SU-DHL-6 (cell line): Measurements from ENCODE around the gene CHD5.

Experiments used
- H2AFZ ChIP-seq: fragments of 200-600 bp; sonication (generic); 2 replicates; pipeline ENCODE4 v1.6.1; 2014; ENCODE audit warnings: low read depth, mild to moderate bottlenecking, moderate library complexity, mixed read lengths, antibody characterized with exemption, low read length; ENCODE audit not compliant: severe bottlenecking
- H3F3A ChIP-seq: fragments of 200-600 bp; shearing (Covaris generic); 2 replicates; pipeline ENCODE4 v1.6.0; 2016; ENCODE audit warnings: antibody characterized with exemption, mild to moderate bottlenecking; ENCODE audit not compliant: insufficient read depth
- H3K27ac ChIP-seq: fragments of 200-600 bp; sonication (generic); 2 replicates; pipeline ENCODE4 v1.5.1; 2016; ENCODE audit warnings: low read depth, mild to moderate bottlenecking, low read length, moderate library complexity, mixed read lengths
- H3K27me3 ChIP-seq: fragments of 200-600 bp; sonication (generic), shearing (Covaris generic); 2 replicates; pipeline ENCODE4 v1.6.0; 2014; ENCODE audit warnings: mild to moderate bottlenecking, low read length
- H3K36me3 ChIP-seq: fragments of 200-600 bp; sonication (generic); 2 replicates; pipeline ENCODE4 v1.6.1; 2014; ENCODE audit warnings: mild to moderate bottlenecking, low read length, mixed read lengths
- H3K4me2 ChIP-seq: fragments of 300-600, 200-600 bp; shearing (Covaris generic), sonication (generic); 2 replicates; pipeline ENCODE4 v1.6.0; 2014; ENCODE audit warnings: low read length, low read depth, mild to moderate bottlenecking; ENCODE audit not compliant: poor library complexity, severe bottlenecking
- H3K4me3 ChIP-seq: fragments of 200-600 bp; sonication (generic); 2 replicates; pipeline ENCODE4 v1.5.1; 2014; ENCODE audit warnings: antibody characterized with exemption, low read length, mild to moderate bottlenecking, mixed read lengths; ENCODE audit not compliant: insufficient read depth, poor library complexity, severe bottlenecking
- H3K79me2 ChIP-seq: fragments of 200-600 bp; sonication (generic); 2 replicates; pipeline ENCODE4 v1.6.1; 2014; ENCODE audit warnings: mild to moderate bottlenecking, low read length, moderate library complexity; ENCODE audit not compliant: insufficient read depth
- H3K9ac ChIP-seq: fragments of 200-600 bp; sonication (generic); 2 replicates; pipeline ENCODE4 v1.7.0; 2014; ENCODE audit warnings: mild to moderate bottlenecking, low read length
- H3K9me2 ChIP-seq: fragments of 200-600 bp; sonication (generic); replicated peaks from 2 replicates; pipeline ENCODE4 v1.6.1; 2014; ENCODE audit warnings: low read length; ENCODE audit not compliant: insufficient read depth
- H3K9me3 ChIP-seq: fragments of 200-600 bp; sonication (generic); 2 replicates; pipeline ENCODE4 v1.6.1; 2014; ENCODE audit warnings: low read length, mixed read lengths; ENCODE audit not compliant: insufficient read depth
- H4K20me1 ChIP-seq: fragments of 200-600 bp; sonication (generic); 2 replicates; pipeline ENCODE4 v1.6.1; 2014; ENCODE audit warnings: low read depth, mild to moderate bottlenecking, antibody characterized with exemption, low read length, moderate library complexity, mixed read lengths
- EZH2phosphoT487 ChIP-seq: fragments of 200-600 bp; sonication (generic), shearing (Covaris generic); conservative IDR thresholded peaks from 2 replicates; pipeline ENCODE4 v1.6.1; 2018; ENCODE audit warnings: mild to moderate bottlenecking, antibody characterized with exemption, low read length, moderate library complexity, mixed read lengths
- TF ChIP-seq, protein P1 (sequence below): fragments of 200-600 bp; sonication (generic); IDR thresholded peaks from one replicate; pipeline ENCODE4 v1.5.1; 2017; ENCODE audit warnings: antibody characterized with exemption, mild to moderate bottlenecking, low read length, moderate library complexity; ENCODE audit not compliant: insufficient read depth, poor library complexity, severe bottlenecking

Gene CHD5

DNA sequence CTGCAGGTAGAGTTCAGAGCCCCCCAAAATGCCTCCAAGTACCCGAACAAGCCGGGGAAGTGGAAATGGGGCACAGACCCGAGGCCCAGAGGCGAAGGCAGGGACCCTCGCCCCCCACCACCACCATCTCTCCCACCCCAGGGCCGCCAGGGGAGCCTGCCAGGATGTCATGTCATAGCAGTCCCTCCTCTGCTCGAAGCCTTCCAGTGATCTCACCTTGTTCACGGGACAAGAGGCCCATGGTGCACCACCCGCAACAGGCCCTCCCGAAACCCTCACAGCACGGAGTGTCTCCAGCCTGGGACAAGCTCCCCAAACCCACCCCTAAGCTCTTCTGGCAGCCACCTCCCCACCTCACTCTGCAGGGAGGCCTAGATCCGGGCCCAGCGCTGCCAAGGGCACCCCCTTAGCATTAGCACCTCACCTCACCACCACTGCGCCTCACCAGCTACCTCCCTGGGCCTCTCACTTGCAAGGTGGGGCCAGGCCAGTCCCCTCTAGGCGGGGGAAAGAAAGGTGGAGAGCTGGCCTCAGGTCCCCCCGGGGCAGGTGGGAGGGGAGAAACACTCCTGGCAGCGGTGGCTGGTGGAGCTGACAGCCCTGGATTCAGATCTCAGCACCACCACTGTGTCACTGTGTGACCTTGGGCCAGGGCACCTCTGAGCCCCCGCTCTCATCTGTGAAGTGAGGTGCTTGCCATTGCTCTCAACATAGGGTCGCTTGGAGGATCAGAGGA lies 13.3 kb downstream of the CHD5 start:
- Histone ChIP-seq H3F3A (no peaks in the 10 kb centered on the region), H3K9me3 (no peaks in the 10 kb centered on the region), H3K4me2 (no peak overlapping the region), H3K9me2 (no peaks in the 10 kb centered on the region), H3K36me3 (no peaks in the 10 kb centered on the region), H3K27ac (no peak overlapping the region), H3K4me3 (no peak overlapping the region), H3K79me2 (no peaks in the 10 kb centered on the region), H3K9ac (no peak overlapping the region), H3K27me3 (no peaks in the 10 kb centered on the region), H2AFZ (no peak overlapping the region), H4K20me1 (no peaks in the 10 kb centered on the region)
- TF ChIP-seq, protein P1, sequence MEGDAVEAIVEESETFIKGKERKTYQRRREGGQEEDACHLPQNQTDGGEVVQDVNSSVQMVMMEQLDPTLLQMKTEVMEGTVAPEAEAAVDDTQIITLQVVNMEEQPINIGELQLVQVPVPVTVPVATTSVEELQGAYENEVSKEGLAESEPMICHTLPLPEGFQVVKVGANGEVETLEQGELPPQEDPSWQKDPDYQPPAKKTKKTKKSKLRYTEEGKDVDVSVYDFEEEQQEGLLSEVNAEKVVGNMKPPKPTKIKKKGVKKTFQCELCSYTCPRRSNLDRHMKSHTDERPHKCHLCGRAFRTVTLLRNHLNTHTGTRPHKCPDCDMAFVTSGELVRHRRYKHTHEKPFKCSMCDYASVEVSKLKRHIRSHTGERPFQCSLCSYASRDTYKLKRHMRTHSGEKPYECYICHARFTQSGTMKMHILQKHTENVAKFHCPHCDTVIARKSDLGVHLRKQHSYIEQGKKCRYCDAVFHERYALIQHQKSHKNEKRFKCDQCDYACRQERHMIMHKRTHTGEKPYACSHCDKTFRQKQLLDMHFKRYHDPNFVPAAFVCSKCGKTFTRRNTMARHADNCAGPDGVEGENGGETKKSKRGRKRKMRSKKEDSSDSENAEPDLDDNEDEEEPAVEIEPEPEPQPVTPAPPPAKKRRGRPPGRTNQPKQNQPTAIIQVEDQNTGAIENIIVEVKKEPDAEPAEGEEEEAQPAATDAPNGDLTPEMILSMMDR = no peak
- no peak for TF ChIP-seq EZH2phosphoT487

DNA sequence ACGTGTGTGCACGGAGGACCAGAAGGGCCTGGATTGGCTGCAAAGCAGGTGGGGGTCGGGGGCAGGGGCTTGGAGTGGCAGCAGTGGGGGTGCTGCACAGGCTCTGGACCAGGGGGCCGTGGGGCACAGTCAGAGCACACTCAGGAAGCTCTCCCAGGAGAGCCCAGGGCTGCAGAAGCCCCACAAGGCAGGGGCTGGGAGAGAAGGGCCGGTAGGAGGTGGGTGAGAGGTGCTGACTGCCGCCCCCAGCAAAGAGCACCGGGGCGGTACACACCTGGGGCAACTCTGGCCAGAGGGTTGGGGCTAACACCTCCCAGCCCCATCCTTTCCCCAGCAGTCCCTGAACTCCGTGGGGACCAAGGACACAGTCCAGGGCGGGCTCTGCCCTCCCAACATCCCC lies 13.9 kb downstream of the CHD5 start:
- H2AFZ ChIP-seq = no peak overlapping the region
- no peaks in the 10 kb centered on the region for H4K20me1 ChIP-seq
- no peaks in the 10 kb centered on the region for H3K27me3 ChIP-seq
- H3K36me3 ChIP-seq = no peaks in the 10 kb centered on the region
- H3K79me2 ChIP-seq = no peaks in the 10 kb centered on the region
- H3K4me3 ChIP-seq = no peak overlapping the region
- no peaks in the 10 kb centered on the region for H3F3A ChIP-seq
- H3K9ac ChIP-seq = no peak overlapping the region
- H3K9me3 ChIP-seq = no peaks in the 10 kb centered on the region
- no peaks in the 10 kb centered on the region for H3K9me2 ChIP-seq
- no peak overlapping the region for H3K27ac ChIP-seq
- no peak overlapping the region for H3K4me2 ChIP-seq
- TF ChIP-seq, protein P1 = no peak
- no peak for TF ChIP-seq EZH2phosphoT487

DNA sequence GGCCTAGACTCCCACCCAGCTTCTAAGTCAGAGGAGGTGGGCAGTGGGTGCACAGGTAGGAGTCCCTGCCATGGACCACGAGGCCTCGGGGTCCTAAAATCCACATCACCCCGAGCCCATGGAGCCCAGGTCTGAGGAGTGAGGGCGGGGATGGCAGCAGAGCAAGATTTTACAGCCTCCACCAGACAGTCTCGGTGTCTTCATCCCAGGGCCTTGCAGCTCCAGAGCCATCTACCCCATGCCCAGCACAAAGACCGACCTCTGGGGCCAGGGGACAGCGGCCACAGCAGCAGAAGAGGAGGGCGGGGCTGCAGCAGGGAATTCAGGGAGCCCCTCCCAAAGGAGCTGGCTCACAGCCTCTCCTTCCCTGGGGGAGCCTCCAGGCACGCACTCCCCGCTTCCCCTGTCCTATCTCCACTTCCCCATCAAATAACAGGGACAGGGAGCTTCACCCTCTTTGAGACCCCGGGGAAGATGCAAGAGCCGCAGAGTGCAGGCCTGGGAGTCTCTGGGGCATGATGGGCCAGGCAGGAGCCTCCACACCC lies 14.6 kb downstream of the CHD5 start:
- no peak for TF ChIP-seq EZH2phosphoT487
- TF ChIP-seq, protein P1 = no peak
- H2AFZ ChIP-seq = no peak overlapping the region
- no peaks in the 10 kb centered on the region for H3K27me3 ChIP-seq
- H3K79me2 ChIP-seq = no peaks in the 10 kb centered on the region
- no peaks in the 10 kb centered on the region for H3F3A ChIP-seq
- no peak overlapping the region for H3K4me3 ChIP-seq
- no peaks in the 10 kb centered on the region for H4K20me1 ChIP-seq
- no peak overlapping the region for H3K9ac ChIP-seq
- no peaks in the 10 kb centered on the region for H3K9me2 ChIP-seq
- H3K27ac ChIP-seq = no peak overlapping the region
- no peaks in the 10 kb centered on the region for H3K9me3 ChIP-seq
- H3K4me2 ChIP-seq = no peak overlapping the region
- no peaks in the 10 kb centered on the region for H3K36me3 ChIP-seq
